Astrocyte of the hippocampus (primary cell): ENCODE measurements around the gene AEBP1.
A peak's percentile ranks its signal among the peaks of the same experiment; 100 is the strongest.

Source experiments
- DNase-seq: peaks from one replicate; pipeline ENCODE4 v3.0.0; 2011; ENCODE audit warnings: low read depth, low spot score

Gene AEBP1

GRCh38 chr7:44103923-44104859, at the start of gene AEBP1:
Gene AEBP1 (plus strand): TSS chr7:44104345. CDS start chr7:44104666, 321 bp downstream.
- peak; percentile 65 for DNase-seq

GRCh38 chr7:44056681-44057080, 47.5 kb upstream of the AEBP1 start:
- no peak for DNase-seq

DNA sequence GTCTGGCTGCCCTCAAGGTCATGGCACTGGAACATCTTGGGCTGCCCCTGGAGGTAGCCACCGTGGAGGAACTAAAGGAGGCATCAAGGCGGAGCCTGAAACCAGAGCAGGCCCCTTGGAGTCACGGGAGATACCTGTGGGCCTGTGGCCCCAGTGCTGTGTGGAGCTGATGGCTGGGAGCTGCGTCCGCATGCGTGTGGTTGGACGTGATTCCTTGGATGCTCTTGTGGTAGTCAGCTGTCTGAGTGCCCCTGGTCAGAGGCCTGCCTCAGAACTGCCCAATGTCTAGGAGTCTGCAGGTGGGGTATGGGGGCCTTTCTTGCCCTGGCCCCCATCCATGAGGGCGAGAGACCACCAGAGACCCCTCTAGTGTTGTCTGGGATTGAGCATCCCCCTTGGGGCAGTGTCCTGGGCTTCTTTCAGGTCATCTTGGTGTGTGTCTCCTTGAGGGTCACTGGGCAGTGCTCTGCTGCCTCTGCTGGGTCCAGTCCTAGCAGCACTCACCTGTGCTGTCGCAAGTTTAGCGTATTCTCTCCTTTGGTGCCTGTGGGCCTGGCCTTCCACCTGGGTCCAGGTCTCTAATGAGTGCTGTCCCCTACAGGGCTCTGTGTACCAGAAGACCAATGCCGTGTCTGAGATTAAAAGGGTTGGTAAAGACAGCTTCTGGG, 46.8 kb upstream of the AEBP1 start:
- DNase-seq: no peak

- DNase-seq: no peak
Measured at GRCh38 chr7:44057849-44058758, 46.0 kb upstream of the AEBP1 start.

DNA sequence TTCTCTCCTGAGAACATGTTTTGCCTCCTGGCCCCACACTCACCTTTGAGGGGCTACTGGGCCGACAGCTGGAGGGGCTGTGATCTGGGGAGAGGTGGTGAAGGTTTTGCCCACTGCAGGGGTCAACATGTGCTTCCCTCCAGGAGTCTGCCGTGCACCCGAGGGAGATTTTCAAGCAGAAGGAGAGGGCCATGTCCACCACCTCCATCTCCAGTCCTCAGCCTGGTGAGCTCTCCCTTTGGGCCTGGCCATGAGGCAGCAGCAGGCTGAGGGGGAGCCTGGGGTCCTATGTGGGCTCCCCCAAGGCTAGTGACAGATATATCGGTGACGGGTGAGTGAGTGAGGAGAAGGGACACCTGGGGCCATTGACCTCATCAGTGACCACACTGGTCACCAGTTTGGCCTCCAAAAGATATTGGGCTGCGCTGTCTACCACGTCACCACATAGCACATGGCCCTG, 45.4 kb upstream of the AEBP1 start:
- no peak for DNase-seq

DNA sequence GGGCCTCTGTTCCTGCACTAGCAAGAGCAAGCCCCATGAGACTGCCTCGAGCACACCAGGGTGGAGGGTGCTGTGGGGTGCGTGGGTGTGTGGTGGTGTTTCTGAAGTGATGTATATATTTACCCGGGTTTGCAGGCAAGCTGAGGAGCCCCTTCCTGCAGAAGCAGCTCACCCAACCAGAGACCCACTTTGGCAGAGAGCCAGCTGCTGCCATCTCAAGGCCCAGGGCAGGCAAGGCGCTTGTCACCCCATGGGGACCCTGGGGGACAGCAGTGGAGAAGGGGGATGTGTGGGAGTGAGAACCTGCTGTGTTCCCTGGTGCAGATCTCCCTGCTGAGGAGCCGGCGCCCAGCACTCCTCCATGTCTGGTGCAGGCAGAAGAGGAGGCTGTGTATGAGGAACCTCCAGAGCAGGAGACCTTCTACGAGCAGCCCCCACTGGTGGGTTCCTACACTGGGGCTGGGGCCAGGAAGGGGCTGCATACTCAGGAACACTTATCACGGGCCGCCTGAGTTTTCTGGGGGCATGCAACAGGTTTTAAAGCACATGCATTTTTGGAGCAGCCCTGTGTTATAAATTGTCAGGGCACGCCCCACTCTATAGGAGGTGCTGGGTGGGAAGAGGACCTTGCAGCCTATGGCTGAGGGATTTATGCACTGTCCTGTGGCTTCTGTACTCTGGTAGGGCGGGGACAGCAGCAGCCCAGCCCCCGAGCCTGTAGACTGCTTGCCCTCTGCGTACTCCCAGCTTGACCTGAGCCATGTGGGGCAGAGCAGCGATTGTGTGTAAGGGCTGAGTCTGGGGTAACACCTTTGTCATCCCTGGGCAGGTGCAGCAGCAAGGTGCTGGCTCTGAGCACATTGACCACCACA, 44.7 kb upstream of the AEBP1 start:
- DNase-seq: no peak

DNA sequence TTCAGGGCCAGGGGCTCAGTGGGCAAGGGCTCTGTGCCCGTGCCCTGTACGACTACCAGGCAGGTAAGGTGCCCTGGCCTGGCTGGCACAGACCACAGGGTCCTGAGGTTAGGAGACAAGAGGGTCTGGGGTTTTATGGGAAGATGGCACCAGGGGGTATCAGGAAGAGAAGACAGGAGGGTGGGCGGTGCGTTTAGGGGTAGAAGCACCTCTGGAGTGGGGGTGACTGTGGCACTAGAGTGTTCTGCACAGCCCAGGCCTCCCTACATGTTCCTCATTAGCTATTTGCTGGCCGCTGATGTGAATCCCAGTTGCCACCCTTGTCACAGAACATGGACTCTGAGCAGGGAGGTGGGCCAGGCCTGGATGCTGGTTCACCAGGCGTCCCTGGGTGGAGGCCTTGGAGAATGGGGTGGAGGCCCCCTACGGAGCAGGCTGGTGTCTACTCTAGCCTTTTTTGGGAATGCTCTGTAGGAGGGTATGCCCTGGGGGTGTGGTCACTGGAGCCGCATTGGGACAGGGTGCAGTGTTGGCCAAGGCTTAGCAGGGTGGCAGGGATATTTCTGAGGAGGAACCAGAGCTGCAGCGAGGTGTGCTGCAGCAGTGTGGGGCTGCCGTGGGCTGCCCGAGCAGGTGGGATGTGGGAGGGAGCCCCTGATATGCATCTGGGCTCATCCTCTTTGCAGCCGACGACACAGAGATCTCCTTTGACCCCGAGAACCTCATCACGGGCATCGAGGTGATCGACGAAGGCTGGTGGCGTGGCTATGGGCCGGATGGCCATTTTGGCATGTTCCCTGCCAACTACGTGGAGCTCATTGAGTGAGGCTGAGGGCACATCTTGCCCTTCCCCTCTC, 43.8 kb upstream of the AEBP1 start:
- DNase-seq: no peak

DNA sequence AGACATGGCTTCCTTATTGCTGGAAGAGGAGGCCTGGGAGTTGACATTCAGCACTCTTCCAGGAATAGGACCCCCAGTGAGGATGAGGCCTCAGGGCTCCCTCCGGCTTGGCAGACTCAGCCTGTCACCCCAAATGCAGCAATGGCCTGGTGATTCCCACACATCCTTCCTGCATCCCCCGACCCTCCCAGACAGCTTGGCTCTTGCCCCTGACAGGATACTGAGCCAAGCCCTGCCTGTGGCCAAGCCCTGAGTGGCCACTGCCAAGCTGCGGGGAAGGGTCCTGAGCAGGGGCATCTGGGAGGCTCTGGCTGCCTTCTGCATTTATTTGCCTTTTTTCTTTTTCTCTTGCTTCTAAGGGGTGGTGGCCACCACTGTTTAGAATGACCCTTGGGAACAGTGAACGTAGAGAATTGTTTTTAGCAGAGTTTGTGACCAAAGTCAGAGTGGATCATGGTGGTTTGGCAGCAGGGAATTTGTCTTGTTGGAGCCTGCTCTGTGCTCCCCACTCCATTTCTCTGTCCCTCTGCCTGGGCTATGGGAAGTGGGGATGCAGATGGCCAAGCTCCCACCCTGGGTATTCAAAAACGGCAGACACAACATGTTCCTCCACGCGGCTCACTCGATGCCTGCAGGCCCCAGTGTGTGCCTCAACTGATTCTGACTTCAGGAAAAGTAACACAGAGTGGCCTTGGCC, 43.0 kb upstream of the AEBP1 start:
- no peak for DNase-seq

- DNase-seq: no peak
Measured at GRCh38 chr7:44061645-44062179, 42.4 kb upstream of the AEBP1 start.

- no peak for DNase-seq
Measured at GRCh38 chr7:44062180-44062902, 41.8 kb upstream of the AEBP1 start.

DNA sequence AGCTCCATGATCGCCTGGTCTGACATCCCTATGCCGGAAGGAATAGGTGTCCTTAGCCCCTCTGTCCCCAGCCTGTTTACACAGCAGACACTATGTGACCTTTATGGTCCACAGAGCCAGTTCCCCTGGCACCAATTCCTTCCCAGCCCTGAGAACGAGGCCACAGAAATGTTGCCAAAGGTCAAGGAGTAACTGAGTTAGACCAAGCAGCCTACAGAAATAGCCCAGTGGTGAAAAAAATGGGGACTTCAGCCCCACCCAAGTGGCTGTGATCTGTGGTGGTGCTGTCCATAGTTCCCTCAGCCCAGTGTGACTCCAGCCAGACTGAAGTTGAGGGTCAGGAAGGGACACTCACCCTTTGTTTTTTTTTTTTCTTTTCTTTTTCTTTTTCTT, 41.2 kb upstream of the AEBP1 start:
- no peak for DNase-seq

GRCh38 chr7:44063547-44063893, 40.6 kb upstream of the AEBP1 start:
- DNase-seq: no peak

DNA sequence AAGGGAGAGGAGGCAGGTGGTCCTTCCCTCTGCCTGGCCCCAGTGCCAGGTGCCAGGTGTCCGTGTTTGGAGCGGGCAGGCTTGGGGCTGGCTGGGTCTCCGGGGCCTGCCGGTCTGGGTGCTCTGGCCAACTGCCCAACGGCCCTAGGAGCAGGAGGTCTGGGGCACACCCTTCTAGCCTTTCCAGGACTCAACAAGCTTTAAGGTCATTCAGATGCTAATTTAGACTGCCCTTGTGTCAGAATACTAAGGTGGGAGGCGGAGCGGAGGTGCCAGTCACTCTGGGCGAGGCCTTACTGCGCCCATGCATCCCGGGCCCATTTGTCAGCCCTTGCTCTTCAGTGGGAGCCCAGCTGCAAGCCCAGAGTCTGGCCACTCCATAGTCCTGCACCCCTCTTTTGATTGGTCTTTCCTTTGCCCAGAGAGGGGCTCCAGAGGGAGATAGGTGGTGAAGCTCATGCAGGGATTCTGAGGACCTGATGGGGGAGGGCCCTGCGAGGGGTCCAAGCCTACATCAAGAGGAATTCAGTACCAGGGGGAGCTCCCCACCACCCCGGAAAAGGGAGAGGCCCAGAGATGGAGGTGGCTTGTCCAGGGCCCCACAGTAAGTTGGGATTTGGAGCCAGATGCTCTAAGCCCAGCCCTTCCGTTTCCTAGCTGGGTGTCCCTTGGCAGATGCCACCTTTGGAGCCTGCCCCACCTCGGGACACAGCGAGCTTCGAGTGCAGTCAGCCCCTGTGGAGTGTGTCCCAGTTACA, 40.1 kb upstream of the AEBP1 start:
- peak; percentile 16 for DNase-seq

GRCh38 chr7:44064791-44065430, 39.2 kb upstream of the AEBP1 start:
- peak; percentile 23 for DNase-seq

GRCh38 chr7:44065431-44066110, 38.6 kb upstream of the AEBP1 start, which contains the start of gene PGAM2:
Gene PGAM2 (minus strand): TSS chr7:44065567. CDS start chr7:44065529, 38 bp downstream.
- DNase-seq: peak; percentile 69

DNA sequence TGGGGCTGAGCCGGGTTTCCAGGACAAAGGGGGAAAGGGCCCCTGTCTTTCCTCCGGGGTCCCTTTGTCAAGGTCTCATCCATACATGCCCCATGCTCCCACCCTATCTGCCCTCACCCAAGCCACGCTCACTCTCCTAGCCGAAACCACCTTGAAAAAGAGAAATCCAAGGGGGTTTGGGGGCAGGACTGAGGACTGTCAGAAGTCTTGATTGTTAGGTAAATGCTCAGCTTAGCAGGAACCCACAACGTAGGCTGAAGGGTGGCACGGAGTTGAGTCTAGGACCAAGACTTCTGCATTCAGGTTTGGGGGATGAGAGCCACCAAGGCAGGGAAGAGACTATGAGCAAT, 38.1 kb upstream of the AEBP1 start:
- no peak for DNase-seq
